GM12878 (cell line): ENCODE data around the gene MUSTN1.

Source experiments
- BACH1 ChIP-seq: fragments of 450-650 bp; IDR thresholded peaks from 2 replicates; pipeline ENCODE4 v1.6.1; 2017; ENCODE audit warnings: mild to moderate bottlenecking, borderline replicate concordance
- CEBPB ChIP-seq, 2 experiments: fragments of 150-350 bp in 1 of 2; IDR thresholded peaks; 2 replicates each; pipeline ENCODE4 v1.6.1; 2012 to 2014; ENCODE audit warnings: low read depth in 2 of 2, low read length in 2 of 2, borderline replicate concordance in 1 of 2, inconsistent platforms in 1 of 2
- DPF2 ChIP-seq: fragments of 450-650 bp; IDR thresholded peaks from 2 replicates; pipeline ENCODE4 v1.6.1; 2017; ENCODE audit warnings: mild to moderate bottlenecking
- EP300 ChIP-seq, 2 experiments: fragments of 150-350 bp in 1 of 2; IDR thresholded peaks; 2 replicates each; pipeline ENCODE4 v1.6.1; 2011 to 2012; ENCODE audit warnings: low read depth in 2 of 2, low read length in 2 of 2, borderline replicate concordance in 1 of 2, improper control_type of control experiment in 1 of 2, inconsistent platforms in 1 of 2; ENCODE audit not compliant: control insufficient read depth in 1 of 2
- NFYB ChIP-seq: IDR thresholded peaks from 2 replicates; pipeline ENCODE4 v1.6.1; 2011; ENCODE audit warnings: low read depth, mild to moderate bottlenecking, low read length, improper control_type of control experiment, moderate library complexity; ENCODE audit not compliant: insufficient read depth
- NR2F1 ChIP-seq: fragments of 450-650 bp; conservative IDR thresholded peaks from 2 replicates; pipeline ENCODE4 v1.6.1; 2017; ENCODE audit warnings: mild to moderate bottlenecking
- SREBF2 ChIP-seq: IDR thresholded peaks from 2 replicates; pipeline ENCODE4 v1.6.1; 2012; ENCODE audit warnings: mild to moderate bottlenecking, low read length
- TAF1 ChIP-seq: IDR thresholded peaks from 2 replicates; pipeline ENCODE4 v1.6.1; 2011; ENCODE audit warnings: mild to moderate bottlenecking, low read depth, low read length, borderline replicate concordance
- TF ChIP-seq, protein P1 (sequence below), 3 experiments: IDR thresholded peaks in 2 of 3; conservative IDR thresholded peaks in 1 of 3; 2 replicates each; pipeline ENCODE4 v1.5.1; 2011; ENCODE audit warnings: low read depth in 3 of 3, low read length in 3 of 3, mild to moderate bottlenecking in 3 of 3, control low read depth in 2 of 3, moderate library complexity in 2 of 3, inconsistent platforms in 1 of 3, mixed read lengths in 1 of 3; ENCODE audit not compliant: control insufficient read depth in 2 of 3, insufficient read depth in 1 of 3; ENCODE audit errors: extremely low read depth in 1 of 3
- TF ChIP-seq, protein P2 (sequence below): fragments of 150-350 bp; IDR thresholded peaks from 2 replicates; pipeline ENCODE4 v1.6.1; 2016; ENCODE audit warnings: low read depth, low read length
- TF ChIP-seq, protein P3 (sequence below): fragments of 450-650 bp; IDR thresholded peaks from 2 replicates; pipeline ENCODE4 v1.6.1; 2014; ENCODE audit warnings: mild to moderate bottlenecking
- TF ChIP-seq, protein P4 (sequence below): IDR thresholded peaks from 2 replicates; pipeline ENCODE4 v1.6.1; 2012; ENCODE audit warnings: mild to moderate bottlenecking, low read depth, low read length

DNA sequence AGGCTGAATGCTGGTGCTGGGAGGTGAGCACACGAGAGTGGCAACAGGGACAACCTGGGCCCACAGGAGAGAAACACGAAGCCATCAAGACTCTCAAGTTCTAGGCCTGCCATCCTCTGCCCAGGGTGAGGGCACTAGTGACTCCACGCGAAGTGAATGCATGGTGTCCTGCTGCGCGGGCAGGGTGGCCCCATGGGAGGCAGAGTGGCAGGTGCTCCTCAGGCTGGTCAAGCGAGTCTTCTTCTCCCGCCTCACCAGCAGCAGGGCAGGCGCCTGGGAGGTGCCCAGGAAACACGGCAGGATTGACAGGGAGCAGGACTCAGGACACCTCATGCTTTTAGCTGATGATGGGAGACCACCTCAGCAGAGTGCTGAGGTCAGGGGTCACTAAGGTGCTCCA is 35.7 kb upstream of the MUSTN1 start:
- TF ChIP-seq BACH1 (no peak), SREBF2 (no peak), NR2F1 (no peak), DPF2 (no peak), EP300 (IDR thresholded peaks at IDR 0.05; ENCODE audit: borderline replicate concordance in 1 of 2, control insufficient read depth in 1 of 2, low read depth in 2 of 2, low read length in 2 of 2) (no peak), NFYB (no peak), CEBPB (IDR thresholded peaks at IDR 0.05; ENCODE audit: borderline replicate concordance in 1 of 2, low read depth in 2 of 2, low read length in 2 of 2) (no peak), TAF1 (no peak)
- TF ChIP-seq, protein P1, sequence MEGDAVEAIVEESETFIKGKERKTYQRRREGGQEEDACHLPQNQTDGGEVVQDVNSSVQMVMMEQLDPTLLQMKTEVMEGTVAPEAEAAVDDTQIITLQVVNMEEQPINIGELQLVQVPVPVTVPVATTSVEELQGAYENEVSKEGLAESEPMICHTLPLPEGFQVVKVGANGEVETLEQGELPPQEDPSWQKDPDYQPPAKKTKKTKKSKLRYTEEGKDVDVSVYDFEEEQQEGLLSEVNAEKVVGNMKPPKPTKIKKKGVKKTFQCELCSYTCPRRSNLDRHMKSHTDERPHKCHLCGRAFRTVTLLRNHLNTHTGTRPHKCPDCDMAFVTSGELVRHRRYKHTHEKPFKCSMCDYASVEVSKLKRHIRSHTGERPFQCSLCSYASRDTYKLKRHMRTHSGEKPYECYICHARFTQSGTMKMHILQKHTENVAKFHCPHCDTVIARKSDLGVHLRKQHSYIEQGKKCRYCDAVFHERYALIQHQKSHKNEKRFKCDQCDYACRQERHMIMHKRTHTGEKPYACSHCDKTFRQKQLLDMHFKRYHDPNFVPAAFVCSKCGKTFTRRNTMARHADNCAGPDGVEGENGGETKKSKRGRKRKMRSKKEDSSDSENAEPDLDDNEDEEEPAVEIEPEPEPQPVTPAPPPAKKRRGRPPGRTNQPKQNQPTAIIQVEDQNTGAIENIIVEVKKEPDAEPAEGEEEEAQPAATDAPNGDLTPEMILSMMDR (IDR thresholded peaks at IDR 0.05 in 2 of 3, conservative IDR thresholded peaks at IDR 0.05 in 1 of 3; ENCODE audit: control insufficient read depth in 2 of 3, extremely low read depth in 1 of 3, insufficient read depth in 1 of 3, low read depth in 3 of 3, low read length in 3 of 3) = no peak
- TF ChIP-seq, protein P2, sequence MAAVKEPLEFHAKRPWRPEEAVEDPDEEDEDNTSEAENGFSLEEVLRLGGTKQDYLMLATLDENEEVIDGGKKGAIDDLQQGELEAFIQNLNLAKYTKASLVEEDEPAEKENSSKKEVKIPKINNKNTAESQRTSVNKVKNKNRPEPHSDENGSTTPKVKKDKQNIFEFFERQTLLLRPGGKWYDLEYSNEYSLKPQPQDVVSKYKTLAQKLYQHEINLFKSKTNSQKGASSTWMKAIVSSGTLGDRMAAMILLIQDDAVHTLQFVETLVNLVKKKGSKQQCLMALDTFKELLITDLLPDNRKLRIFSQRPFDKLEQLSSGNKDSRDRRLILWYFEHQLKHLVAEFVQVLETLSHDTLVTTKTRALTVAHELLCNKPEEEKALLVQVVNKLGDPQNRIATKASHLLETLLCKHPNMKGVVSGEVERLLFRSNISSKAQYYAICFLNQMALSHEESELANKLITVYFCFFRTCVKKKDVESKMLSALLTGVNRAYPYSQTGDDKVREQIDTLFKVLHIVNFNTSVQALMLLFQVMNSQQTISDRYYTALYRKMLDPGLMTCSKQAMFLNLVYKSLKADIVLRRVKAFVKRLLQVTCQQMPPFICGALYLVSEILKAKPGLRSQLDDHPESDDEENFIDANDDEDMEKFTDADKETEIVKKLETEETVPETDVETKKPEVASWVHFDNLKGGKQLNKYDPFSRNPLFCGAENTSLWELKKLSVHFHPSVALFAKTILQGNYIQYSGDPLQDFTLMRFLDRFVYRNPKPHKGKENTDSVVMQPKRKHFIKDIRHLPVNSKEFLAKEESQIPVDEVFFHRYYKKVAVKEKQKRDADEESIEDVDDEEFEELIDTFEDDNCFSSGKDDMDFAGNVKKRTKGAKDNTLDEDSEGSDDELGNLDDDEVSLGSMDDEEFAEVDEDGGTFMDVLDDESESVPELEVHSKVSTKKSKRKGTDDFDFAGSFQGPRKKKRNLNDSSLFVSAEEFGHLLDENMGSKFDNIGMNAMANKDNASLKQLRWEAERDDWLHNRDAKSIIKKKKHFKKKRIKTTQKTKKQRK = no peak
- TF ChIP-seq, protein P3, sequence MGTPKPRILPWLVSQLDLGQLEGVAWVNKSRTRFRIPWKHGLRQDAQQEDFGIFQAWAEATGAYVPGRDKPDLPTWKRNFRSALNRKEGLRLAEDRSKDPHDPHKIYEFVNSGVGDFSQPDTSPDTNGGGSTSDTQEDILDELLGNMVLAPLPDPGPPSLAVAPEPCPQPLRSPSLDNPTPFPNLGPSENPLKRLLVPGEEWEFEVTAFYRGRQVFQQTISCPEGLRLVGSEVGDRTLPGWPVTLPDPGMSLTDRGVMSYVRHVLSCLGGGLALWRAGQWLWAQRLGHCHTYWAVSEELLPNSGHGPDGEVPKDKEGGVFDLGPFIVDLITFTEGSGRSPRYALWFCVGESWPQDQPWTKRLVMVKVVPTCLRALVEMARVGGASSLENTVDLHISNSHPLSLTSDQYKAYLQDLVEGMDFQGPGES = no peak
- TF ChIP-seq, protein P4, sequence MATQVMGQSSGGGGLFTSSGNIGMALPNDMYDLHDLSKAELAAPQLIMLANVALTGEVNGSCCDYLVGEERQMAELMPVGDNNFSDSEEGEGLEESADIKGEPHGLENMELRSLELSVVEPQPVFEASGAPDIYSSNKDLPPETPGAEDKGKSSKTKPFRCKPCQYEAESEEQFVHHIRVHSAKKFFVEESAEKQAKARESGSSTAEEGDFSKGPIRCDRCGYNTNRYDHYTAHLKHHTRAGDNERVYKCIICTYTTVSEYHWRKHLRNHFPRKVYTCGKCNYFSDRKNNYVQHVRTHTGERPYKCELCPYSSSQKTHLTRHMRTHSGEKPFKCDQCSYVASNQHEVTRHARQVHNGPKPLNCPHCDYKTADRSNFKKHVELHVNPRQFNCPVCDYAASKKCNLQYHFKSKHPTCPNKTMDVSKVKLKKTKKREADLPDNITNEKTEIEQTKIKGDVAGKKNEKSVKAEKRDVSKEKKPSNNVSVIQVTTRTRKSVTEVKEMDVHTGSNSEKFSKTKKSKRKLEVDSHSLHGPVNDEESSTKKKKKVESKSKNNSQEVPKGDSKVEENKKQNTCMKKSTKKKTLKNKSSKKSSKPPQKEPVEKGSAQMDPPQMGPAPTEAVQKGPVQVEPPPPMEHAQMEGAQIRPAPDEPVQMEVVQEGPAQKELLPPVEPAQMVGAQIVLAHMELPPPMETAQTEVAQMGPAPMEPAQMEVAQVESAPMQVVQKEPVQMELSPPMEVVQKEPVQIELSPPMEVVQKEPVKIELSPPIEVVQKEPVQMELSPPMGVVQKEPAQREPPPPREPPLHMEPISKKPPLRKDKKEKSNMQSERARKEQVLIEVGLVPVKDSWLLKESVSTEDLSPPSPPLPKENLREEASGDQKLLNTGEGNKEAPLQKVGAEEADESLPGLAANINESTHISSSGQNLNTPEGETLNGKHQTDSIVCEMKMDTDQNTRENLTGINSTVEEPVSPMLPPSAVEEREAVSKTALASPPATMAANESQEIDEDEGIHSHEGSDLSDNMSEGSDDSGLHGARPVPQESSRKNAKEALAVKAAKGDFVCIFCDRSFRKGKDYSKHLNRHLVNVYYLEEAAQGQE = no peak
